ENCODE data around the gene A4GALT. TPM values are rescaled to one million over a fixed set of nuclear protein-coding genes. Genes with fewer than 3 reads are reported as not detected.

A4GALT gene
- total RNA-seq, 4 donors from 2014 or later: 10.9 to 36.4 (median 23.3) TPM

- no peak for TF ChIP-seq CTCF (IDR thresholded peaks at IDR 0.05; ENCODE audit: low read depth)
Observed at GRCh38 chr22:42747701-42748513, 27.2 kb upstream of the A4GALT start.

- no peak for TF ChIP-seq CTCF (IDR thresholded peaks at IDR 0.05; ENCODE audit: low read depth)
Observed at GRCh38 chr22:42745118-42745517, 24.4 kb upstream of the A4GALT start.

- TF ChIP-seq CTCF (IDR thresholded peaks at IDR 0.05; ENCODE audit: low read depth): no peak
Observed at GRCh38 chr22:42743501-42743991, 22.9 kb upstream of the A4GALT start.

- TF ChIP-seq CTCF (IDR thresholded peaks at IDR 0.05; ENCODE audit: low read depth): no peak
Observed at GRCh38 chr22:42742940-42743339, 22.3 kb upstream of the A4GALT start.

- no peak for TF ChIP-seq CTCF (IDR thresholded peaks at IDR 0.05; ENCODE audit: low read depth)
Observed at GRCh38 chr22:42734406-42734805, 13.7 kb upstream of the A4GALT start.

- no peak for TF ChIP-seq CTCF (IDR thresholded peaks at IDR 0.05; ENCODE audit: low read depth)
Observed at GRCh38 chr22:42732081-42732480, 11.4 kb upstream of the A4GALT start.

- TF ChIP-seq CTCF (IDR thresholded peaks at IDR 0.05; ENCODE audit: low read depth): no peak
Observed at GRCh38 chr22:42726811-42727210, 6.1 kb upstream of the A4GALT start.
